ENCODE measurements around the gene CPED1.
"Not testable (repeated sequence)": the region's sequence is repeated elsewhere in the genome, so short reads cannot be mapped to it uniquely, and the experiment has no call there.

CPED1 gene

DNA sequence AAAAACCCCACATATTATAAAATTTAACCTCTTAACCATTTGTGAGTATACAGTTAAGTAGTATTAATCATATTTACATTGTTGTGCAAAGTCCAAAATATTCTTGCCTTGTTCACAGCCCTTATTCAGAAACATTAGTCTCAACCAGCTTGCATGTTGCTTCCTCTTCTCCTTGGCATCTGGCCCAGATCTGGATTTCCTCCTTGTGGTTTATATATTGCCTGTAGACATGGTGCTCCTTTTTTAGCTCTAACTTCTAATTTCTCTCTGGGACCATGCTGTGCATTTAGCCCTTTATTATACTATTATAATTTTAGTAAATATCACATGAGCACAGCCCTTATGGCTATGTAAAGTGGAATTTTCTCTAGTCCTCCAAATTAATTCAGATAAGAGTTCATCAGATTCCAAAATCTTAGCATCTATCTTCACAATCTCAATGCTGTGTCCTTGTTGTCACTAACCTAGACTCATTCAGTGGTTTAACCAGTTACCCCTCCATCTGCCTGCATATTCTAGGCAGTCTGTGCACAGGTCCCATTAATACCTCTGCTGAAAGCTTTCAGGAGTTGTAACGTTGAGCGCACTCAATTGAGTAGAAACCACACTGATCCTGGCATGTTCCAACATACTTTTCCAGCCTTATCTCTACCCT, 7.9 kb downstream of the CPED1 start:
- no peak for DNase-seq (ENCODE audit: low read depth in 2 of 3, low spot score in 2 of 3)

GRCh38 chr7:120996988-120997345, 8.5 kb downstream of the CPED1 start:
- no peak for DNase-seq (ENCODE audit: low read depth in 2 of 3, low spot score in 2 of 3)

- DNase-seq (ENCODE audit: low read depth in 2 of 3, low spot score in 2 of 3) = no peak
Measured at GRCh38 chr7:120997882-120998474, 9.5 kb downstream of the CPED1 start.

DNA sequence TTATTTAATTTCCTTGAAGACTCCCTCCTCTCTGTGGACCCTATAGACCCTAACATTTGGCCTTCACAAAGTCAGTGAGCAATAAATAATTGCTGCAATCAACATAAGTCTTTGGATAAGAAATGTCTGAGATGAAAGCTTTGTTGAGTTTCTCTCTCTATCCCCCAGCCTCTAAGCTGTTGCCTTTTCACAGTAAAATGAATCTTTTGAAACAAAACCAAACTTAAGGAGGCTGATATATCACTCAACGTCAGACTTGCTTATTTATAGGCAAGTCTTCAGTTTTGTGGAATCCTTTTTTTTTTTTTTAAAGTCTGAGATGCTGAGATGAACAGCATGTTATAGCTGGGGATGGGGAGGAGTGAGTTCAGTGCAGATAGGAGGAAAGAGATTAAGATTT, 10.0 kb downstream of the CPED1 start:
- no peak for DNase-seq (ENCODE audit: low read depth in 2 of 3, low spot score in 2 of 3)

GRCh38 chr7:120998996-120999565, 10.6 kb downstream of the CPED1 start:
- DNase-seq (ENCODE audit: low read depth in 2 of 3, low spot score in 2 of 3) = no peak

- no peak for DNase-seq (ENCODE audit: low read depth in 2 of 3, low spot score in 2 of 3)
Measured at GRCh38 chr7:121000081-121000983, 11.8 kb downstream of the CPED1 start.

DNA sequence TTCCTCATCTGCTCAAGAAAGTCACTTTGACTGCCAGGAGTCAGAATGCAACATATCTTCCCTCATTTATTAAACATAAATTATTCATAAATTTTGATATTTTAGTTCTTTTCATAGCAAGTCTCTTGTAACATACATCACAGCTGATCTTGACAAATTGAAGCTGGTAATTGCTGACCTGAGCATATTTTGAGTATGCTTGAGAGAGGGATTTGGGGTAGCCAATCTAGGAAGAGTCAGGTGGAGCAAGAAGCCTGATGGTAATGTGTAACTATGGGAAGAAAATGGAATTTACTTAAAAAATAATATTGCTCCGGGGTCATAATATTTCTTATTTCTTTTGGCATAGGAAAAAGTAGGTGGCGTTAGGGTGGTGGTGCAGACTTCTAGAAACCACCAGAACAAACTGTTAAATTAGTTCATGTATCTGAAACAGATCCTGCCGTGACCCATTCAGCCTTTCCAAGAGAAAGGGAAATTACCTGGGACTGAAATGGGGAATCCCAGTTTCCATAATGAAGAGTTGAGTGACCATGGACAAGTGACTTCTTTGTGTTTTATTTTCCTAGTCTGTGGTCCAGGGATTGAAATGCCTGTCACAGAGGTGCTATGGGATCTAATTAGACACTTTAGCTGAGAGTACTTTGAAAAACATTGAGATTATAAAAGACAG, 12.9 kb downstream of the CPED1 start:
- no peak for DNase-seq (ENCODE audit: low read depth in 2 of 3, low spot score in 2 of 3)

DNA sequence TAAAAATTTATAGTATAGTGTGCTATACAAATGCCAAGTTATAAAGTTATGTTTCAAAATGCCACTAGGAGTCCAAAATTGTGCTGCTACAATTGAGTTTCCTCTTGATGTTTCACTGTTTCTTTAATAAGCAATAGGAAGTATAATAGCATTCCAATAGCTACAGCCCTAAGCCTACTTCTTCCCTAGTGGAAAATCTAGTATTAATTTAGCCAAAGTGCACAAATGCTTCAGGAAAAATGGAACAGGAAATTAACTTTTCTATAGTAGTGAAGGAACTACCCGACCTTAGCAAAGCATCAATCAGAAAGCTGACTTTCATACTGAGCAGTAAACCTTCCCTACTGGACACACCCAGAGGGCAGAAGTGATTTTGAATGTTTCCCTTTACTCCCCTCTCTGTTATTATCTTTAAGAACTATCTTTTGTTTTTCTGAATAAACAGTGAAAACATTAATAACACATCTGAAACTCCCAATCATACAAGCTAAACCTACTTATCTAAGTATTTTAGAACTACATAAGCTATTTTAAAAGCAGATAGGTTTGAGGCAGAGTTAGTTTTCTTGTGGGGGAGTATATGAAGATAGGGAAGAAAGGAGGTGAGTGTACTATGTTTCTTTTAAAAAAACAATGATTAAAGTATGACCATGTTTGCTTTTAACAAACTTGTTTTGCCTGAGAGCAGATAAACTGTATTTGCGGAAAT, 13.7 kb downstream of the CPED1 start:
- DNase-seq (ENCODE audit: low read depth in 2 of 3, low spot score in 2 of 3) = no peak

- DNase-seq (ENCODE audit: low read depth in 2 of 3, low spot score in 2 of 3) = no peak
Measured at GRCh38 chr7:121002757-121003200, 14.3 kb downstream of the CPED1 start.

DNA sequence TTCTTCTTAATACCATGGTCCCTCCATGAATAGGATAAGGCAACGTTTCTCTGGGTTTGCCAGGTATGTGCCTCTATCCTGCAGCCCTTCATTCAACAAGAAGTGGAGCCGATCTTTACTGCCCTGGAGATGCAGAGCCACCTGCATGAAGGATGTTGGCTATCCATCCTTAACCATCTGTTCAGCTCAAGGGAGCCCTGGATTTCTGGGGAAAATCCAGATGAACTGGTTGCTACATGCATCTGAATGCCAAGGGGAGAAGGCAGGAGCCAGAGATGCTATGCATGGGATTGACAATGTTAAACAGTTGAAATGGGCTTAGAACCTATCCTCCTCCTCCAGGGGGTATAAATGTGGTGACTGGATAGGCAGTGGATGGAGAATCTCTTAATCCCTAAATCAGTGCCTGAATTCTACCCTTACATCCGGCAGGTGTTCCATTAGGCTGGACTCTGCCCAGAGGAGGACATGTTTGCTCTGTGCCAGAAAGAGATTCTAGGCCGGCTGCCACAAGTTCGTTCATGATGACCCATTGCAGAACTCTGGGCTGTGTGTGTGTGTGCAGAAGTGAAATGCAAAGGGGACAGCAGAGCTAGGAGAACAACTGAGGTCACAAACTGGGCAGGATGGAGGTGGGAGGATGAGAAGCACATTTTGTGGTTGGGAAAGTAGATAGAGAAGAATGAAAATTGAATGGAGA, 15.6 kb downstream of the CPED1 start:
- DNase-seq (ENCODE audit: low read depth in 2 of 3, low spot score in 2 of 3) = no peak

DNA sequence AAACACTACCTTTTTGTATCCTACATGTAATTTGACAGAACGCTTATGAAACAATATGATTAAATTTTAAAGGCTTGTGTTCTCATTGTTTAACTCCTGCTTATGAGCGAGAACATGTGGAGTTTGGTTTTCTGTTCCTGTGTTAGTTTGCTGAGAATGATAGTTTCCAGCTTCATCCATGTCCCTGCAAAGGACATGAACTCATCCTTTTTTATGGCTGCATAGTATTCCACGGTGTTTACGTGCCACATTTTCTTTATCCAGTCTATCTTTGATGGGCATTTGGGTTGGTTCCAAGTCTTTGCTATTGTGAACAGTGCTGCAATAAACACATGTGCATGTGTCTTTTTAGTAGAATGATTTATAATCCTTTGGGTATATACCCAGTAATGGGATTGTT, 16.5 kb downstream of the CPED1 start:
- DNase-seq (ENCODE audit: low read depth in 2 of 3, low spot score in 2 of 3) = not testable (repeated sequence)

GRCh38 chr7:121005996-121006584, 17.6 kb downstream of the CPED1 start:
- DNase-seq (ENCODE audit: low read depth in 2 of 3, low spot score in 2 of 3) = no peak

- DNase-seq (ENCODE audit: low read depth in 2 of 3, low spot score in 2 of 3) = no peak
Measured at GRCh38 chr7:121006711-121007315, 18.3 kb downstream of the CPED1 start.

GRCh38 chr7:121008816-121009215, 20.3 kb downstream of the CPED1 start:
- no peak for DNase-seq (ENCODE audit: low read depth in 2 of 3, low spot score in 2 of 3)

DNA sequence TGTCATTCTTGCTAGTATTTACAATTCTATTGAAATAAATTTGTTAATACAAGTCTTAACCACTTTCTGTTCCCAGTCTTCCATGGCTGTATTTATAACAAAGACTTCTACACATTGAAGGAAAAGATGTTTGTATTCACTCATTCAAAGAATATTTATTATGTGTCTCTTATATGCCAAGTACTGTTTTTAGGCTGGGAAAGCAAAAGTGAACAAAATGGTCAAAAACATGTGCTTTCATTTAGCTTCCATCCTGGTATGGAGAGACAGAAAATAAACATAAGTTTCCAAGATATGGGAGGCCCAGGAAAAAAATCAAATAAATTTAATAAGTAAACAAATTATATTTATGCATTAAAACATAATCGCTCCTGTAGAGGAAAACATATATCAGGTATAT, 22.9 kb downstream of the CPED1 start:
- DNase-seq (ENCODE audit: low read depth in 2 of 3, low spot score in 2 of 3) = no peak

DNA sequence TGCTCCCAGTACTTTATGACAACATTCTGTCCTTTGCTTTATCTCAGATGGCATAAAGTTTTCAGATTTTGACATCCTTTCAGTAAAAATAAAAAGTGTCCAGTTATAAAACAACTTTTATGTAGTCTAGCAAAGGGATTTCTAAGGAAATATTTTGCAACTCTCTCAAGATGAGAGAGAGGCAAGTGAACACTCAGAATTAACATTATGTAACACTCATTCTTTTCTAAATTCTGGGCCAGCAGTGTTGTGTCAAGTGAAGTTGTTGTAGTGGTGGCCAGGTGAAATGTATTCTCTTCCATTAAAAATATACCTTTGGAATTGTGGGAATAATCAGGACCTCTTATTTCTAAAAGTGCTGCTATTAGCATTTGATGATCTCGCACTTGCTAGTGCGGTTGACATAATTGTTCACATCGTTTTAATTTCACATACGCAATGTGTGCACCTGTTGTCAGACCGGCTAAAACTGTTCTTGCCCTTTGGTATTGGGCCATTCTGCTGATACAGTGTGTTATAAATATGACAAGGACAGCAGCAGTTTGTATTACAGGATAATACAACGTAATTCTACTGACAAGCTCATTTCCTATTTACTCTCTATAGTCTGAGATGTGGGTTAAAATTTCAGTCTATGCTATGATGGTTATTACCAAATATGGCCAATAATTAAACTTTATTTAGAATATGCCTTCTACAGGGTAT, 23.8 kb downstream of the CPED1 start:
- no peak for DNase-seq (ENCODE audit: low read depth in 2 of 3, low spot score in 2 of 3)

DNA sequence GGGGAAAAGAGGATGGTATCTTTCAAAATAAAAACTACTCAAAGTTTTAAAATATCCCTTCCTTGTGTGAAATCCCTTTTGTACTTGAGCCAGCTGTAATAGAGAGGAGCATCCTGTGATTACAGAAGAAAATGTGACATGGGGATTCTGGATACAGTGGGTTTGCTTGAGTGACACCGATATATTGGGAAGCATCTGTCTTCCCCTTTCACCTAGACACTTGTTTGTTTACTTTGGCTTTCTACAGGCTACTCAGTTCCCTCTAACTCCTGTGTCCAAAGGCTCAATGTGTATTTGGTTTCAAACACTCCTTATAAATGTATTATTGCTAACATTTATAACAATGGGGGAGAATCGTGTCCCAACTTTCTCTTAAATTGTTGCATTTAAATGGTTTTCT, 24.4 kb downstream of the CPED1 start:
- no peak for DNase-seq (ENCODE audit: low read depth in 2 of 3, low spot score in 2 of 3)

- DNase-seq (ENCODE audit: low read depth in 2 of 3, low spot score in 2 of 3) = no peak
Measured at GRCh38 chr7:121015560-121015959, 27.0 kb downstream of the CPED1 start.

DNA sequence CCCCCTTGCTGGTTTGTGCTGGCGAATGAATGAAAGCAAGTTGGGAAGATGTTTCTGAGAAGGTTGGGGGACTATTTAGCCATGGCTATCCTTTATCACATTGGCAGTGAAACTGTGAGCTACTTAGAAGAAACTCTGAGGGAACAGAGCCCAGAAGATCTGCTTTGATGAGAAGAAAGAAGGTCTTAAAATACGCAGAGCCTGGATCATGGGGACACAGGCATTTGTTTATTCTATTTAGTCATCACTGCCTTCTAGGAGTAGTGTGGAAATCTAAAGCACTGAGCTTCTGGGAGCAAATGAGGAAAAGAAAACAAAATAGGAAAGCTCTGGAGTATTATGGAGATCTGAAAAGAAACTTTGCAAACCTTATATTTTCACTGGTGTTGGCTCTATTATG, 28.5 kb downstream of the CPED1 start:
- no peak for DNase-seq (ENCODE audit: low read depth in 2 of 3, low spot score in 2 of 3)

All from activated CD8-positive, alpha-beta memory T cell treated with anti-CD3 and anti-CD28 coated beads for 48 hours (primary cell).